ENCODE data around the gene OTOS.

OTOS gene

GRCh38 chr2:240132651-240132980, 7.8 kb downstream of the OTOS start:
- ATAC-seq: no peak
- TF ChIP-seq ZFP30 (CRISPR knock-in tag; IDR thresholded peaks at IDR 0.05) (no peak), RARB (CRISPR knock-in tag; IDR thresholded peaks at IDR 0.05) (no peak), ZC3H10 (CRISPR knock-in tag; IDR thresholded peaks at IDR 0.05) (no peak), OSR1 (CRISPR knock-in tag; IDR thresholded peaks at IDR 0.05) (no peak), TOX (CRISPR knock-in tag; IDR thresholded peaks at IDR 0.05; ENCODE audit: borderline replicate concordance) (no peak)

DNA sequence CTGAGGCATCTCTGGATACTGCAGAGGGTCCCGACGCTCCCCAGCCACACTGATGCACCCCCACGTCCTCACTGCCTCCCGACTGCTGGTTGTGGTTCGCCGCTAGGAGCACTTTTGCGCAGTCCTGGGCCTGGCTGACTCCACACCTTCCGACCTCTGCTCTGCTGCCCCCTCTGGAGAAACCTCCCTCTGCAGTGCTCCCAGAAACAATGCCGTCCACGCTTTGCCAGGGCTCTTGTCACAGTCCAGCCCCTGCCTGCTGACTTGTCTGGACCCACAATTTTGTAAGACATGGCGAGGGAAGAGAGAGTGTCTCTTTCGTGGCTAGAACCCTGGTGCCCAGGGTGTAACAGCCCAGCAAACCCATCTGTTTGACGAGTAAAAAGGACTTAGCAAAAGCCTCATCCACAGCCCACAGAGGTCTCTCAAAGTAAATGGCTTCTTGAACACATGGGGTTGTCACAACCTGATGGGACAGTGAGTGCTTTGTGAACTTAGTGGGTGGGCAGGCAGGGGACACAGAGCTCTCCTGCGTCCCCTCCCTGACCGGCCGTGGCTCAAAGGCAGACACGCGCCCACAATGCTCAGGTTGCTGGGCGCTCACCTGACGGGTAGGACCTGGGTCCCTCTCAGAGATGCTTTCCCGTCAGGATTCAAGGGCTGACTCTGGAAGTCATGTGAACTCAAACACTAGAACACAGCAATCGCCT, 8.4 kb downstream of the OTOS start:
- ATAC-seq: no peak
- TF ChIP-seq, protein P1, sequence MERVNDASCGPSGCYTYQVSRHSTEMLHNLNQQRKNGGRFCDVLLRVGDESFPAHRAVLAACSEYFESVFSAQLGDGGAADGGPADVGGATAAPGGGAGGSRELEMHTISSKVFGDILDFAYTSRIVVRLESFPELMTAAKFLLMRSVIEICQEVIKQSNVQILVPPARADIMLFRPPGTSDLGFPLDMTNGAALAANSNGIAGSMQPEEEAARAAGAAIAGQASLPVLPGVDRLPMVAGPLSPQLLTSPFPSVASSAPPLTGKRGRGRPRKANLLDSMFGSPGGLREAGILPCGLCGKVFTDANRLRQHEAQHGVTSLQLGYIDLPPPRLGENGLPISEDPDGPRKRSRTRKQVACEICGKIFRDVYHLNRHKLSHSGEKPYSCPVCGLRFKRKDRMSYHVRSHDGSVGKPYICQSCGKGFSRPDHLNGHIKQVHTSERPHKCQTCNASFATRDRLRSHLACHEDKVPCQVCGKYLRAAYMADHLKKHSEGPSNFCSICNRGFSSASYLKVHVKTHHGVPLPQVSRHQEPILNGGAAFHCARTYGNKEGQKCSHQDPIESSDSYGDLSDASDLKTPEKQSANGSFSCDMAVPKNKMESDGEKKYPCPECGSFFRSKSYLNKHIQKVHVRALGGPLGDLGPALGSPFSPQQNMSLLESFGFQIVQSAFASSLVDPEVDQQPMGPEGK (CRISPR knock-in tag; IDR thresholded peaks at IDR 0.05; ENCODE audit: borderline replicate concordance): no peak
- TF ChIP-seq ARNTL (CRISPR knock-in tag; IDR thresholded peaks at IDR 0.05; ENCODE audit: borderline replicate concordance, low read depth): no peak
- no peak for TF ChIP-seq PPARA (CRISPR knock-in tag; IDR thresholded peaks at IDR 0.05; ENCODE audit: borderline replicate concordance)
- TF ChIP-seq ISL1 (CRISPR knock-in tag; IDR thresholded peaks at IDR 0.05): no peak
- TF ChIP-seq, protein P2, sequence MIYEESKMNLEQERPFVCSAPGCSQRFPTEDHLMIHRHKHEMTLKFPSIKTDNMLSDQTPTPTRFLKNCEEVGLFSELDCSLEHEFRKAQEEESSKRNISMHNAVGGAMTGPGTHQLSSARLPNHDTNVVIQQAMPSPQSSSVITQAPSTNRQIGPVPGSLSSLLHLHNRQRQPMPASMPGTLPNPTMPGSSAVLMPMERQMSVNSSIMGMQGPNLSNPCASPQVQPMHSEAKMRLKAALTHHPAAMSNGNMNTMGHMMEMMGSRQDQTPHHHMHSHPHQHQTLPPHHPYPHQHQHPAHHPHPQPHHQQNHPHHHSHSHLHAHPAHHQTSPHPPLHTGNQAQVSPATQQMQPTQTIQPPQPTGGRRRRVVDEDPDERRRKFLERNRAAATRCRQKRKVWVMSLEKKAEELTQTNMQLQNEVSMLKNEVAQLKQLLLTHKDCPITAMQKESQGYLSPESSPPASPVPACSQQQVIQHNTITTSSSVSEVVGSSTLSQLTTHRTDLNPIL (CRISPR knock-in tag; IDR thresholded peaks at IDR 0.05; ENCODE audit: low read depth): no peak

- no peak for TF ChIP-seq ZFP3 (CRISPR knock-in tag; IDR thresholded peaks at IDR 0.05)
- no peak for TF ChIP-seq TCF4 (CRISPR knock-in tag; IDR thresholded peaks at IDR 0.05; ENCODE audit: borderline replicate concordance)
- TF ChIP-seq SNAI2 (CRISPR knock-in tag; IDR thresholded peaks at IDR 0.05): no peak
- no peak for TF ChIP-seq ZFP30 (CRISPR knock-in tag; IDR thresholded peaks at IDR 0.05)
- TF ChIP-seq PPARA (CRISPR knock-in tag; IDR thresholded peaks at IDR 0.05; ENCODE audit: borderline replicate concordance): no peak
- no peak for TF ChIP-seq BACH2 (CRISPR knock-in tag; IDR thresholded peaks at IDR 0.05; ENCODE audit: borderline replicate concordance)
- no peak for ATAC-seq
These were observed 9.2 kb downstream of the OTOS start for GRCh38 chr2:240131296-240131695.

DNA sequence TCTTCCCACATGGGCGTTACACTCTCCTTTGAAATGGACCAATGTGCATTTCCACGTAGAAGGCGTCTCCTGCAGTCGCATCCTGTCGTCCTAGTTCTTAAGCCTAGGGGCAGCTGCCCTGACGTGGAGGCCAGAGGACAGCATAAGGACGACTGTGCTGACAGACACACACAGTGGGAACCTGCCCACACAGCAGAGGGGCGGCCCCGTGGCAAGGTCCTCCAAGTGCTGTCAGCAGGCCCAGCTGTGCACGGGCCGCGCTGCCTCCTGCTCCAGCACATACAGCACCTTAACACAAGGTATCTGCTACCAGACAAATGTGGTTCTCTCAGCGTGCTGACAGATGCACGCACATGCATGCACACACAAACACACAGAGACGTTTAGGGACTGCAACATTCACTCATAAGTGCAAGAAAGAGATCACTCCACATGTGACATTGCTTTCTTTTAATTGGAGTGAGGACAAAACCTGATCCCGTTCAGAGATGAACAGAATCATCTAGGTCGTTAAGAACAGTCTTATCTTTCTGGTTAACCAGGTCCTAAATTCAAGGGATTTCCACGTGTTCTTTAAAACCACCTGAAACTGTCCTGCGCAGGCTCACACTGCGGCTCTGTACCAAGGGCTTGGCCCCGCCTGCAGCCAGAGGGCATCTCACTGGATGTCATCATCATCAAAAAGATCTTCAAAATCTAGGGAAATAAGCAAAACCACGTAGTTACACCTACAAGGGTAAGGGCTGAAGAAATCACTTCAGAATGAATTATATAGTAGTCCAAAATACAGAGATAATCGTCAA, 9.9 kb downstream of the OTOS start:
- no peak for TF ChIP-seq ARNTL (CRISPR knock-in tag; IDR thresholded peaks at IDR 0.05; ENCODE audit: borderline replicate concordance, low read depth)
- no peak for TF ChIP-seq ZC3H10 (CRISPR knock-in tag; IDR thresholded peaks at IDR 0.05)
- TF ChIP-seq ZNF70 (CRISPR knock-in tag; IDR thresholded peaks at IDR 0.05): no peak
- no peak for TF ChIP-seq SNAI2 (CRISPR knock-in tag; IDR thresholded peaks at IDR 0.05)
- TF ChIP-seq GLIS3 (CRISPR knock-in tag; IDR thresholded peaks at IDR 0.05): no peak
- TF ChIP-seq, protein P3, sequence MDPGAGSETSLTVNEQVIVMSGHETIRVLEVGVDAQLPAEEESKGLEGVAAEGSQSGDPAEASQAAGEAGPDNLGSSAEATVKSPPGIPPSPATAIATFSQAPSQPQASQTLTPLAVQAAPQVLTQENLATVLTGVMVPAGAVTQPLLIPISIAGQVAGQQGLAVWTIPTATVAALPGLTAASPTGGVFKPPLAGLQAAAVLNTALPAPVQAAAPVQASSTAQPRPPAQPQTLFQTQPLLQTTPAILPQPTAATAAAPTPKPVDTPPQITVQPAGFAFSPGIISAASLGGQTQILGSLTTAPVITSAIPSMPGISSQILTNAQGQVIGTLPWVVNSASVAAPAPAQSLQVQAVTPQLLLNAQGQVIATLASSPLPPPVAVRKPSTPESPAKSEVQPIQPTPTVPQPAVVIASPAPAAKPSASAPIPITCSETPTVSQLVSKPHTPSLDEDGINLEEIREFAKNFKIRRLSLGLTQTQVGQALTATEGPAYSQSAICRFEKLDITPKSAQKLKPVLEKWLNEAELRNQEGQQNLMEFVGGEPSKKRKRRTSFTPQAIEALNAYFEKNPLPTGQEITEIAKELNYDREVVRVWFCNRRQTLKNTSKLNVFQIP (CRISPR knock-in tag; IDR thresholded peaks at IDR 0.05; ENCODE audit: borderline replicate concordance, low read depth): no peak
- no peak for TF ChIP-seq ESRRG (CRISPR knock-in tag; IDR thresholded peaks at IDR 0.05)
- no peak for TF ChIP-seq TOX (CRISPR knock-in tag; IDR thresholded peaks at IDR 0.05; ENCODE audit: borderline replicate concordance)
- TF ChIP-seq BACH2 (CRISPR knock-in tag; IDR thresholded peaks at IDR 0.05; ENCODE audit: borderline replicate concordance): no peak
- no peak for TF ChIP-seq PPARA (CRISPR knock-in tag; IDR thresholded peaks at IDR 0.05; ENCODE audit: borderline replicate concordance)
- TF ChIP-seq TCF4 (CRISPR knock-in tag; IDR thresholded peaks at IDR 0.05; ENCODE audit: borderline replicate concordance): no peak
- TF ChIP-seq ZFP30 (CRISPR knock-in tag; IDR thresholded peaks at IDR 0.05): no peak
- no peak for TF ChIP-seq ISL1 (CRISPR knock-in tag; IDR thresholded peaks at IDR 0.05)
- TF ChIP-seq, protein P1 (CRISPR knock-in tag; IDR thresholded peaks at IDR 0.05; ENCODE audit: borderline replicate concordance): no peak
- TF ChIP-seq, protein P4, sequence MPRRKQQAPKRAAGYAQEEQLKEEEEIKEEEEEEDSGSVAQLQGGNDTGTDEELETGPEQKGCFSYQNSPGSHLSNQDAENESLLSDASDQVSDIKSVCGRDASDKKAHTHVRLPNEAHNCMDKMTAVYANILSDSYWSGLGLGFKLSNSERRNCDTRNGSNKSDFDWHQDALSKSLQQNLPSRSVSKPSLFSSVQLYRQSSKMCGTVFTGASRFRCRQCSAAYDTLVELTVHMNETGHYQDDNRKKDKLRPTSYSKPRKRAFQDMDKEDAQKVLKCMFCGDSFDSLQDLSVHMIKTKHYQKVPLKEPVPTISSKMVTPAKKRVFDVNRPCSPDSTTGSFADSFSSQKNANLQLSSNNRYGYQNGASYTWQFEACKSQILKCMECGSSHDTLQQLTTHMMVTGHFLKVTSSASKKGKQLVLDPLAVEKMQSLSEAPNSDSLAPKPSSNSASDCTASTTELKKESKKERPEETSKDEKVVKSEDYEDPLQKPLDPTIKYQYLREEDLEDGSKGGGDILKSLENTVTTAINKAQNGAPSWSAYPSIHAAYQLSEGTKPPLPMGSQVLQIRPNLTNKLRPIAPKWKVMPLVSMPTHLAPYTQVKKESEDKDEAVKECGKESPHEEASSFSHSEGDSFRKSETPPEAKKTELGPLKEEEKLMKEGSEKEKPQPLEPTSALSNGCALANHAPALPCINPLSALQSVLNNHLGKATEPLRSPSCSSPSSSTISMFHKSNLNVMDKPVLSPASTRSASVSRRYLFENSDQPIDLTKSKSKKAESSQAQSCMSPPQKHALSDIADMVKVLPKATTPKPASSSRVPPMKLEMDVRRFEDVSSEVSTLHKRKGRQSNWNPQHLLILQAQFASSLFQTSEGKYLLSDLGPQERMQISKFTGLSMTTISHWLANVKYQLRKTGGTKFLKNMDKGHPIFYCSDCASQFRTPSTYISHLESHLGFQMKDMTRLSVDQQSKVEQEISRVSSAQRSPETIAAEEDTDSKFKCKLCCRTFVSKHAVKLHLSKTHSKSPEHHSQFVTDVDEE (CRISPR knock-in tag; IDR thresholded peaks at IDR 0.05): no peak
- TF ChIP-seq CSDC2 (CRISPR knock-in tag; IDR thresholded peaks at IDR 0.05): no peak
- TF ChIP-seq ZFP3 (CRISPR knock-in tag; IDR thresholded peaks at IDR 0.05): no peak
- TF ChIP-seq ZNF8 (CRISPR knock-in tag; IDR thresholded peaks at IDR 0.05): no peak
- ATAC-seq: no peak

All from SK-N-SH treated with all-trans-retinoic acid at 6 μM for 48 hours (cell line).